ENCODE data around the gene ZNF592.

DNA sequence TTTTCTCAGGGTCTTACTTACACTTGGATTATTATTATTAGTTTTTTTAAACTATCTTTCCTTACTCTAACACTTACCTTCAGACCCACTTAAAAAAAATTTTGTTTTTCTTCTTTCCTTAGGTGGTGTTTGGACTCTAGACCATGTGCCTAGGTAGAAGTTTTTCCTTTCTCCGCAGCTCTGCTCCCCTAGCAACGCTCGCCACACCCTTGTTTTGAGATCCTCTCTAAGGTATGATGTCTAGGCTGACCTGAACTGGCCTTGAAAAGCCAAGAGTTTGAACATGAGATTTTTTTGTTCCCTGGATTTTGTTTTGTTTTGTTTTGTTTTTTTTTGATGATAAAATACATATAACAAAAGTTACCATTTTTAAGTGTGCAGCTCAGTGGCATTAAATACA is 16.2 kb downstream of the ZNF592 start:
- TF ChIP-seq POLR2A (IDR thresholded peaks at IDR 0.05) (no peak), EP300 (IDR thresholded peaks at IDR 0.05) (no peak), POLR2AphosphoS5 (IDR thresholded peaks at IDR 0.05) (no peak)
- TF ChIP-seq, protein P1, sequence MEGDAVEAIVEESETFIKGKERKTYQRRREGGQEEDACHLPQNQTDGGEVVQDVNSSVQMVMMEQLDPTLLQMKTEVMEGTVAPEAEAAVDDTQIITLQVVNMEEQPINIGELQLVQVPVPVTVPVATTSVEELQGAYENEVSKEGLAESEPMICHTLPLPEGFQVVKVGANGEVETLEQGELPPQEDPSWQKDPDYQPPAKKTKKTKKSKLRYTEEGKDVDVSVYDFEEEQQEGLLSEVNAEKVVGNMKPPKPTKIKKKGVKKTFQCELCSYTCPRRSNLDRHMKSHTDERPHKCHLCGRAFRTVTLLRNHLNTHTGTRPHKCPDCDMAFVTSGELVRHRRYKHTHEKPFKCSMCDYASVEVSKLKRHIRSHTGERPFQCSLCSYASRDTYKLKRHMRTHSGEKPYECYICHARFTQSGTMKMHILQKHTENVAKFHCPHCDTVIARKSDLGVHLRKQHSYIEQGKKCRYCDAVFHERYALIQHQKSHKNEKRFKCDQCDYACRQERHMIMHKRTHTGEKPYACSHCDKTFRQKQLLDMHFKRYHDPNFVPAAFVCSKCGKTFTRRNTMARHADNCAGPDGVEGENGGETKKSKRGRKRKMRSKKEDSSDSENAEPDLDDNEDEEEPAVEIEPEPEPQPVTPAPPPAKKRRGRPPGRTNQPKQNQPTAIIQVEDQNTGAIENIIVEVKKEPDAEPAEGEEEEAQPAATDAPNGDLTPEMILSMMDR (IDR thresholded peaks at IDR 0.05), result no peak

Measured in sigmoid colon (tissue), 4 donors.